ENCODE measurements around the gene PACRG.

GRCh38 chr6:163054641-163055040, 326.9 kb downstream of the PACRG start:
- no peak for TF ChIP-seq EZH2 (IDR thresholded peaks at IDR 0.05; ENCODE audit: low read length)
- TF ChIP-seq, protein P1, sequence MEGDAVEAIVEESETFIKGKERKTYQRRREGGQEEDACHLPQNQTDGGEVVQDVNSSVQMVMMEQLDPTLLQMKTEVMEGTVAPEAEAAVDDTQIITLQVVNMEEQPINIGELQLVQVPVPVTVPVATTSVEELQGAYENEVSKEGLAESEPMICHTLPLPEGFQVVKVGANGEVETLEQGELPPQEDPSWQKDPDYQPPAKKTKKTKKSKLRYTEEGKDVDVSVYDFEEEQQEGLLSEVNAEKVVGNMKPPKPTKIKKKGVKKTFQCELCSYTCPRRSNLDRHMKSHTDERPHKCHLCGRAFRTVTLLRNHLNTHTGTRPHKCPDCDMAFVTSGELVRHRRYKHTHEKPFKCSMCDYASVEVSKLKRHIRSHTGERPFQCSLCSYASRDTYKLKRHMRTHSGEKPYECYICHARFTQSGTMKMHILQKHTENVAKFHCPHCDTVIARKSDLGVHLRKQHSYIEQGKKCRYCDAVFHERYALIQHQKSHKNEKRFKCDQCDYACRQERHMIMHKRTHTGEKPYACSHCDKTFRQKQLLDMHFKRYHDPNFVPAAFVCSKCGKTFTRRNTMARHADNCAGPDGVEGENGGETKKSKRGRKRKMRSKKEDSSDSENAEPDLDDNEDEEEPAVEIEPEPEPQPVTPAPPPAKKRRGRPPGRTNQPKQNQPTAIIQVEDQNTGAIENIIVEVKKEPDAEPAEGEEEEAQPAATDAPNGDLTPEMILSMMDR (optimal IDR thresholded peaks at IDR 0.05 in 1 of 3, IDR thresholded peaks at IDR 0.05 in 1 of 3, conservative IDR thresholded peaks at IDR 0.05 in 1 of 3; ENCODE audit: extremely low read depth in 1 of 3, insufficient read depth in 2 of 3, low read length in 3 of 3), result no peak
